Ramos (cell line): ENCODE measurements around the gene MYL12A.
"Not testable (repeated sequence)": the region's sequence is repeated elsewhere in the genome, so short reads cannot be mapped to it uniquely, and the experiment has no call there.

ENCODE experiments used
- in situ Hi-C: fragments of 300-500 bp; cut with MboI; formaldehyde crosslinking; loops from one replicate; pipeline ENCODE4 v1.14.3; 2022; ENCODE audit warnings: low sequenced_read_pairs; ENCODE audit not compliant: unreplicated experiment

The MYL12A gene

DNA sequence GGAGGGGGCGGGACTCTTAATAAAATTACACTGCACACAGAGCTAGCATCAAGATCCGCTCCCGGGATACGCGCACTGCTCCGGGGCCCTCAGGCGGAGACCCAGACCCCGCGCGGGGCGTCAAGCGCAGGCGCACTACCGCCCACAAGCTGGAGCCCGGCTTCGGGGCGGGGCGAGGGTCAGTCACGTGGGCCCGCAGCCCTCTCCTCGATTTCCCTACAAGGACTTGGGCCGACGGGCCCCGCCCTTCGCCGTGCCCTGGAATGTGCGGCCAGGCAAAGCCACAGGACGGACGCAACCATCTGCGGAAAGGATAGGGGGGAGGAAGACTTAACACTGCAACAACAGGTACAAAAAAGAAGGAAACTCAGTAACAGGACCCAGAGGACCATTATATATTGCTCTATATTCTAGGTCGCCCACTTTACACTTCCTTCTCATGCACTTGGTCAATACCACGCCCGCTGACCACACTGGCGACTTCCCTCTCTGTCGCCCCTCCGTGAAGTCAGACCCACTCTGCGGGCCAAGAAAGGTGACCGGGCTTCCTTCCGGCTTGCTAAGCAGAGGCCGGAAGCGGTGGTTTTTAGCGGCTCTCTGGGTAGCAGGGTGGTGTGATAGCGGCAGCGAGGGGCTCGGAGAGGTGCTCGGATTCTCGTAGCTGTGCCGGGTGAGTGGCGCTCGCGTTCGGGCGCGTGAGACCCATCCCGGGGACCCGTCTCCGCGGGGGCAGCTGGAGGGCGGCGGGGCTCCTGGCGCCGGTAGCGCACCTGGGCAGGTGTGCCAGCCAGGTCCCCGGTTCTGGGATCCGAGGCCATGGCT is at the start of gene MYL12A:
Gene MYL12A (plus strand): TSS at position 562 of the 822 bp plus-strand sequence. CDS start 5,447 bp downstream, outside the sequence.
- in situ Hi-C loops = loop anchor here (10.0 kb wide), 1 partner anchor 313 kb away; no protein-coding TSS in a partner anchor

DNA sequence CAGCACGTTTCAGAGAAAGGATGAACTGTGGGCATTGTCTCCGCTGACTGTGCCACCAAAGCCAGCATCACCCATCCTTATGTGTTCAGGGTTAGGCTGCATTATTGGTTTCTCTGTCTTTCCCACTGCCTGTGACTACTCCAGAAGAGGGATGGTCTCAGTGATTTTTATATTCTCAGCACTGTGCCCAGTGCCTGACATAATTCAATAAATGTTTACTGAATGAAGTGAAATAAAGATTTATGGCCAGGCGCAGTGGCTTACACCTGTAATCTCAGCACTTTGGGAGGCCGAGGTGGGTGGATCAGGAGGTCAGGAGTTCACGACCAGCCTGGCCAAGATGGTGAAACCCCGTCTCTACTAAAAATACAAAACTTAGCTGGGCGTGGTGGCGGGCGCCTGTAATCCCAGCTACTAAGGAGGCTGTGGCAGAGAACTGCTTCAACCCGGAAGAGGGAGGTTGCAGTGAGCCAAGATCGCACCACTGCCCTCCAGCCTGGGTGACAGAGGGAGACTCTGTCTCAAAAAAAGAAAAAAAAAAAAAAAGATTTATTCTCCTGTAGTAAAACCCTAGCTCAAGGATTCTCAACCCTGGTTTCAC is 49.2 kb upstream of the MYL12A start:
- in situ Hi-C loops = not testable (repeated sequence)

DNA sequence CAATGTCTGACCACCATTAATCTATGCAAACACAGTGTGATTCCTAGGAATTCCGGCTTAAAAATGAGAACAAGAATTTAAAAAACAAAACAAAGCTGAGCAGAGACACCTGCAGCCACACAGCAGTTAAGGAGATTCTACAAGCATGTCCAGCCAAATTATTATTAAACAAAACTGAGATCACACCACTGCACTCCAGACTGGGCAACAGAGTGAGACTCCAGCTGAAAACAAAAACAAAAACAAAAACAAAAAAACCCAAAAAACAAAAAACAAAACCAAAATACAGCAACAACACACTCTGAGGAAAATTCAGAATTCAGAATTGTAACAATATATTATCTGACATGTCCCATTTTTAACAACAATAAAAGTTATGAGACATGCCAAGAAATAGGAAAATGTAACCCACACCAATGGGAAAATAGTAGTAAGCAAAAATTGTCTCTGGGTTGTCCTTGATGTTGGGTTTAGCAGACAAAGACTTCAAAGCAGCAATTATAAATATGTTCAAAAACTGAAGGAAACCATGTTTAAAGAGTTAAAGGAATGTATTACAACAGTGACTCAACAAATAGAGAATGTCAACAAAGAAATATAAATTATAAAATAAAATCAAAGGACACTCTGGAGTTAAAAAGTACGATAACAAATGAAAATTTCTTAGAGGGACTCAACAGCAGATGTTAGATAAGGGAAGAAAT is 47.5 kb upstream of the MYL12A start:
- in situ Hi-C loops = no loop called here

DNA sequence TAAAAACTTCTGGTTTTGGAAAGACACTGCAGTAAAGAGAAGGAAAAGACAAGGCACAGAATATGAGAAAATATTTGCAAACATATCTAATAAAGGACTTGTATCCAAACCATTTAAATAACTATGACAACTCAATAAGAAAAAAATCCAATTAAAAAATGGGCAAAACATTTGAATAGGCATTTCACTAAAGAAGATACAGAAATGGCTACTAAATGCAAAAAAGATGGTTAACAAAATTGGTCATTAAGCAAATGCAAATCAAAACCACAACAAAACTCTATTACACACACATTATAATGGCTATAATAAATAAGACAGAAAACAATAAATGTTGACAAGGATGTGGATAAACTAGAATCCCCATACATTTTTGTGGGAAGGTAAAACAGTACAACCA is 42.4 kb upstream of the MYL12A start:
- in situ Hi-C loops = no loop called here

DNA sequence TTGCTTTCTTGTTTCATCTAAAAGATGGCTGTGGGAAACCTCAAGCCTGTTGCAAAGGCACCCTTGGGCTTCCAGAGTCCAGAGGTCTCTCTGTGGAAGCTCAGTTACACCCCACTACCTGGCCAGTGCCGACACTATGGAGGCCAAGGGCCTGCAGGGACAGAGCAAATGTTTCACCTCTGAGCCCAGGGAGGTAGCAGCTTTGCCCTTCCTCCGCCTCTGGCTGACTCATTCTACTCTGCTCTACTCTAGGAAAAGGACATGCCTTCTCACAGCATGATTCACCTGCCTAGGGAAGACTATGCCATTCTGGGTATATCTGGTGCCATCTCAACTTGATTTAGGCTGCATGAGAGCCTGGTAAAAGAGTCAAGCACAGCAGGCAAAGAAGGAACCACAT is 40.0 kb upstream of the MYL12A start:
- in situ Hi-C loops = no loop called here

DNA sequence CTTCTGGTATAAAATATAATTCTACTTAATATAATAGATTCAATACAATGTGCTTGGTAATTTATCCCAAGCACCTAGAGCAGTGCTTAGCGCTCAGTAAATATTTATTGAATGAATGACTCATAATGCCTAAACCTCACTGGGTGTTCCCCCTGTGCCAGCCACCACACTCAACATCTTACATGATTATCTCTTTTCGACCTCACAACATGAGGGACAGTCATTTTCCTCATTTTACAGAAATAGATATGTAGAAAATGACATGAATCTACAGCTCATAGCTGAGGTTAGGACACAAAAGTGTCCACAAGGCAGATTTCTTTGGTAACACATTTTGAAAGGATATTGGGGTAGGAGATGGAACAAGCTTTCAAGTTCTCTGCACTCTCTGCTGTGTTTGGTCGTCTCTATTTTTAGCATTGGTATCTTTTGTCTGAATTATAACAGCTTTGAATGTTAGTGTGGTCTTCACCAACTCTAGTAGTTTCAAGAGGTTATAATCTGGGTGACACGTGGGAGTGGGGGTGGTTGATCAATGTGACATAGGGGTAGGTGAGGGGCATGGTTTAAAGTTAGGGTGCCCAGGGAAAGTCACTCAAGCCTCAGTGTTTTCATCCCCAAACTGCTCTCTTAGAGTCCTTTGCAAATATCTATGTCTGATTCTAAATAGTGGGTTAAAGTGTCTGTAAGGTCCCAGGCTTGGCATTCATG is 37.6 kb upstream of the MYL12A start:
- in situ Hi-C loops = no loop called here

DNA sequence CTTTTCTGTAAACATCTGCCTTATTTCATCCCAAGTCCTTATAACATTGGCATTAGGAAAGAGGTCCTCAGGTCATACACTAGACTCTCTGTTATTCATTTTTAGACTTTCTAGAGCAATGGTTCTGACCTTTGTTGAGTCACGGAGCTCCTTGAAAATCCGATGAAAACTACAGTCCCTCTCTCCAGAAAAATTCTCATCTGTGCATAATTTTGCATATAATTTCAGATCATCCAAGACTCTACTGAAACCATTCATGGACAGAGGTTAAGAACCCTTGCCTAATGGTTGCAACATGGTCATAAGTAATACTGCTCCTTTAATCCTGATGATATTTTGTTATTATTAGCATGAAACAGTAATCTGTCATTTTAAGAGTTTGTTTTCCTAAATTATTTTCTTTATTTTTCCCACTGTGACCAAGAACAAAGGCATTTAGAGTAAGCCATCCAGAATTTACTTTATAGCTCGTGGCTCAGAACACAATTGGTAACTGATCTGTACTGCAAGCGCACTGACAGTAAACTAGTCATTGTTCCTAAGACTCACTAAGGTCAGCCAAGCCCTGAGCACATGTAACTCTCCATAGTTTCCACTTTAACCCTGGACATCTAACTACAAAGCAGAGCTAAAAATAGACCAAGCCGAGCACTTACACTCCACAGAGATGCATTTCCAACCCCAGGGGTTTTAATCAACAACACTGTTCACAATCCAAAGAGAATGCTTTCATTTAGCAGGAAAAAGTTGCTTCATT is 36.2 kb upstream of the MYL12A start:
- in situ Hi-C loops = no loop called here

DNA sequence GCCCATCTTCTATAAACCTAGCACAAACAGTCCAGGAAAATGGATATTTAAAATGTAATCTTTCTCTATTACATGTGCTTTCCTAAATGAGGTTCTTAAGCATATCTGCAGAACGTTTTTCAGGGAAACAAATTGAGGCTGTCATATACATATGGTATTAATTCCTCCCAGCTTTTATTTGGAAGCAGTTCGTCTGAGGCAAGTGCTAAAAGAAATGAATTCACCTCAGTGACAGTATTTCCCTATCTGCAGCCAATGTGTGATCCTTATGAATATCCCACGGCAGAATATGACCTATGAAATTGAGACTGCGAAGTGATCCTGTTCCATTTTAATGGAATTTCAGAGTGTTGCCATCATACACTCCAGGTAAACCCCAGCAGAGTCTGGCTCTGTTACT is 34.9 kb upstream of the MYL12A start:
- in situ Hi-C loops = no loop called here

DNA sequence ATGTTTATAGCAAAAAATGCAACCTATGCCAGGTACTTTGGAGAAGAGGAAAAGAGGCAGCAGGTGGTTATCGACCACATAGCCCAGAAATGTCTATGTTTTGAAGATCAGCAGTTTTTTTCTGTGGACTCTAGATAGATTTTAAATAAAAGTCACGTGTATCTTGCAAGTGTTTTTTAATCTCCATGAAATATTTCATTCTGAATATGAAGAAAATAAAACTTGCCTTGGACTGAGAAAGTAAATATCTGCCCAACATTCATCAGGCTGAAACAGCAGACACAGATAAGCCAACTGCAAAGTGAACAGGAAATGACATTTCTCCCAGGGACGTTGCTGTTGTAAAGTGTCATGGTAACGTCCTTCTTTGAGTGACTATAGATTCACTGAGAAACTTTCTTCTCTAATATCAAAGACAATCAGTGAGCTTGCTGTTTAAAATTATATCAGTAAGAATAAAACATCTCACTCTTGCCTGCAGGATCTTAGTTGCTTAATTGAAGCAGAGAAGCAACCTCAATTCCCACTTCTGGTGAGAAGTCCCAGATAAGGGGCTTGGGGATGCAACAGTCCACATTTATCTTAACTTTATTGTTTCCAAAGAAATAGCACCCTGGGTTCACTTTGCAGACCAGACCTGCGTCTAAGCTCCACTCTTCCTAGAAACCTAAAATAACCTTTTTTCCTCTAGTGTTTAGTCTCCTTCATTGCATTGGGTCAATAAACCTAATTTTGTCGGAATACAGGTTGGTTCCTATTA is 34.1 kb upstream of the MYL12A start:
- in situ Hi-C loops = no loop called here

DNA sequence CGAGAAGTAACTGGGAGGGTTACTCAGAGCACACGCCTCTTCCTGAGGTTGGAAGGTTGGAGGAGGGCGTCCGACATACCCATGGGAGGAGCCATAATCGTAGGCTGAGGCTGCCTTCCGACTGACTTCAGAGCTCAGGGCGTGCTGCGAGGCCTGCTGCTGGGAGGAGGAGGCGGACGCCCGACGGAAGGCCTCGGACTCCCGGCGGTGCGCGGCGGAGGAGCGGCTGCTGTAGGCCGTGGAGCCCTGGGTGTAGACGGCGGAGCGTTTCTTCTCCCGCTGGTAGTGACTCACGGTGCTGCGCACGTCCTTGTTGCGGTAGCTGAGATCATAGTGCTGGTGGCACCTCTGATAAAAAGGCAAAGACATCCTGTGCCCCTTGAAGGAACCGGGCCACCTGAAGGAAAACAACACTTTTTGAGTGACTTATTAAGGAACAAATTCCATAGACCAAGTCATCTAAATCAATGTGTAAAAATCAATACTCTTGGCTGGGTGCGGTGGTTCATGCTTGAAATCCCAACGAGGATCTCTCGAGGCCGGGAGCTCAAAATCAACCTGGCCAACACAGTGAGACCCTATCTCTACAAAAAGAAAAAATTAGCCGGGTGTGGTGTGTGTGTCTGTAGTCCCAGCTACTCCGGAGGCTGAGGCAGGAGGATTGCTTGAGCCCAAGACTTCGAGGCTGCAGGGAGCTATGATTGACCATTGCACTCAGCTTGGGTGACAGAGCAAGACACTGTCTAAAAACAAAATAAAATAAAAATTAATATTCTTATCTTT is 32.6 kb upstream of the MYL12A start:
- in situ Hi-C loops = no loop called here

DNA sequence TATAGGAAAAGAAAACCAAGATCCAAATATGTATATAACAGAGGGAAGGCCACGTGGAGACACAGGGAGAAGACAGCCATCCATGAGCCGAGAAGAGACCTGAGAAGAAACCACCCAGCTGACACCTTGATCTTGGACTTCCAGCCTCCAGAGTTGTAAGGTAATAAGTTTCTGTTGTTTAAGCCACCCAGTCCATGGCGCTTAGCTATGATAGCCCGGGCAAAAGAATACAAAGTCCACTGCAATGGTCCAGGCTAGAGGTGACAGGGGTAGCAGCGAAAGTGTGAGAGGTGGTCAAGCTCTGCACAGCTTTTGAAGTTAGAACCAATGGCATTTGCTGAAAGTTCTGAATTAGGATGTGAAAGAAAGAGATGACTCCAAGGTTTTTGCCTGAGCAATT is 30.6 kb upstream of the MYL12A start:
- in situ Hi-C loops = no loop called here

DNA sequence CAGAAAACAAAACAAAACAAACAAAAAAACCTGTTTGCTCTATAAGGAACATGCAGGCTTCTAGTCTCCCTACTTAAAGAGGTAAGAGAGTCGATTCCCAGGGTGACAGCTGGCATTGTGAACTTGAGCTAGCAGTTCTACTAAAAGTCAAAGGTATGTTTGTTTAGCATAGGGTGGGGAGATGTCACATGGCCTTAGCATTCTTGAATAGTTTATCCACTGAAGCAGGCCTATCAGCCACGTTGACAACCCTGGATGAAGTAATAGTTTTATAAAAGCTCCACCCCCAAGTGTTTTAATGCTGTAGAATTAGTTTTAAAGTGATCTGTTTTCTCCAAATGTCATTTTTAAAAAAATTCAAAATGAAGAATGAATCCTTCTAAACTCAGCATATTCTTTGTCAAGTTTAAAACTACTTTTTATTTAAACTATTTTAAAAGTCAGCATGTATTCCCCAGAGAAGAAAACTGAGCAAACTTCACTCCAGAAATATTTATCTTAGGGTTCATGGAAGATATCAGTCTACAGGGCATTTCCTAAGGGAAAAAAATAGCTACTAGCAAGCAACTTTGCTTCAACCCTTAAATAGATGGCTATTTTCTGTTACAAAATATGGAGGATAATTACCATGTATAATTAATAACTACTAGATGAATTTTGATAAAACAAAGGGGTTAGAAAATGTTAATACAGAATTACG is 29.5 kb upstream of the MYL12A start:
- in situ Hi-C loops = no loop called here

DNA sequence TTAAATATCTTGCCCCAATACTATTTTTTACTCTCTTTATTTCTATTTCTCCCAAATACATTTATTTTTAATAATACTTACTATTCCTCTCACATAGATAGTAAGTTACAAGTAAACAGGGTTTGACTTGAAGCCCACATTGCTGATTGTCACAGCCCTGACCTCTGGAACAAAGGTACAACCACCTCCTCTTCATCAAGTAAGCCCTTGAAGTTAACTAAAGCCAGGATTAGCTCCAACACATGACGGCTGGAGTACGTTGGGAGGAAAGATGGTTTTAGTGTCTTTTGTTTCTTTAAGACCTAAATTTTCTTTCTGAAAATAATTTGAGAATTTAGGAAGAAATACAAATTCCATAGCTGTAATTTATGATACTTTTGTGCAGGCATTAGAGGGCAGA is 28.8 kb upstream of the MYL12A start:
- in situ Hi-C loops = no loop called here

DNA sequence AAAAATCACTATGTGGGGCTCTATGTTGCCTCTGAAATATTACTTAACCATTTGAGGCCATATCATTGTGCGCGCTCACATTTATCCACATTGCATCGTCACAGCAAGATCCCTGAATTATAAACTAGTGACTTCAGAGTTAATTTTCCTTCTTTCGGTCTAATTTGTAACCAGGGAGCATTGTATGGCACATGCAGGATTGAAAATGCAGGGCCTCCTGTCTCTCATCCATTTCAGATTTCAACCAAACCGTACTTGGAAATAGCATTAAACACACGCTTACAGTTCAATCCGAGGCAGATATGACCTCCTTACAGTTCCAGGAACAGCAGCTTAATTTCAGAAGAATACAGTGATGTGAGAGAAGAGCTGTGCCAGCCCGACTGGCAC is 28.4 kb upstream of the MYL12A start:
- in situ Hi-C loops = no loop called here

DNA sequence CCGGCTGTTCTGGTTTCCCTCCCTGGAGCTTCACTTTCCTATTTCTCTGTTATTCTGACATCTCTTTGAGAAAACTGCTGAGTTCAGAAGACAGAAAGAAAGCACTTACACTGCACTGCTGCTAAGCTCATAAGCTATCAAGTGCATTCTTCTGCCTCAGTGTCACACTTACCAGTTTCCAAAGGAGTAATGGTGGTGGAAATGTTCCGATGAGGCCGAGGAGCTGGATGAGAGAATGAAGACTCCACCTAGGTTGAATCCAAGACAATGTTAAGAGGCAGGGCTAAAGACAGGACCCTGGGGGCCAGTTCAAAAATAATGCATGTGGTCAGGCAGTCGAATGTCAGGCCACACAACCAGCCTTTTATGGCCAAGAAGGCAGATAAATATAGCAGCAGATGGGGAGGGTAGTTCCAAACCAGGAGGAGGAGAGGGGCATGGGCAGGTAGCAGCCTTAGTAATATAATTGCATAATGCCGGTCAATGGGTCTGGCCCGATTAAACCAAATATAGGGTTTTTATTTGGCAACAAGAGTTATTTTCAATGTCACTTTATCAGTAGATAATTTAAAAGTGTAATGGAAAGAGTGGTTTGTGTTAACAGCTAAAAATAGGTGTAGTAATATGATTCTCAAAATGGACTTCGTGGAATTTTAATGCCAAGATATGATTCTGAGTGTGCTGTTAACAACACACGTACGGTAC is 27.8 kb upstream of the MYL12A start, which contains the start of gene MYOM1:
Gene MYOM1 (minus strand): TSS at position 338 of the 705 bp plus-strand sequence. CDS start 4,745 bp downstream, outside the sequence.
- in situ Hi-C loops = no loop called here

DNA sequence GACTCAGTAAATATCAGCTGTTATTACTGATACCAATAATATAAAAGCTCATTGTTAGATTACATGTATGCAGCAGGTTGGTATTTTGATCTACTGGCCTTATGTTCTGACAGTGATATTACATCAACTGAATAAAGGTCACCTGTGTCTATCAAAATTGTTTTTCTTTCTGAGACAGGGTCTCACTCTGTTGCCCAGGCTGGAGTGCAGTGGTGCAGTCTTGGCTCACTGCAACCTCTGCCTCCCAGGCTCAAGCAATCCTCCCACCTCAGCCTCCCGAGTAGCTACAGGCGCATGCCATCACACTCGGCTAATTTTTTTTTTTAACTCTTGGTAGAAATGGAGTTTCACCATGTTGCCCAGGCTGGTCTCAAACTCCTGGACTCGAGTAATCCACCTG is 26.7 kb upstream of the MYL12A start:
- in situ Hi-C loops = not testable (repeated sequence)

DNA sequence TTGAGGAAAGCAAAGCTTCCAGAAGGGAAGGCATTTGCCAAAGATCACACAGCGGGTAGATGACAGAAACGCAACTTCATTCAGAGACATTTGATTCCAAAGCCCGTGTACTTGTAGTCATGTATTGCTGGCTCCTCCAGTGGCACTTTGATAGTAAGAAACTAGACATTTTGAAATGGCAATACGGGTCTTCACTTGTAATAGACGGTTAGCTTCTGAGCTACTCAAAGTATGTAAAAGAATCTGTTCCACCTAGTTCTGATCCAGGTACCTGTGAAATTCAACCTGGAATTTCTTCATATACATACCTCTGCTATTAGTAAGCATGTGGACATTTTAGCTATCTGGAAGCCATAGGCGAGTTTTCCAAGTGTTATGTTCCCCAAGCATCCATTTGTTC is 26.1 kb upstream of the MYL12A start:
- in situ Hi-C loops = no loop called here
